Trophoblast cell (in vitro differentiated cells and primary cell): ENCODE measurements around the gene S100A8.

Experiments used
- DNase-seq, 2 donors: peaks; one replicate each; pipeline ENCODE4 v3.0.0-alpha.2; 2016
- H2AFZ ChIP-seq: 2 replicates; pipeline ENCODE4 v1.6.1; 2013; ENCODE audit warnings: low read length, moderate library complexity, mild to moderate bottlenecking; ENCODE audit not compliant: insufficient read depth, poor library complexity
- H2AK5ac ChIP-seq: 2 replicates; pipeline ENCODE4 v1.6.1; 2013; ENCODE audit warnings: mild to moderate bottlenecking, low read length
- H2BK120ac ChIP-seq: 2 replicates; pipeline ENCODE4 v1.6.1; 2013; ENCODE audit warnings: low read length, mild to moderate bottlenecking, moderate library complexity; ENCODE audit not compliant: insufficient read depth, poor library complexity
- H2BK12ac ChIP-seq: 2 replicates; pipeline ENCODE4 v1.6.1; 2013; ENCODE audit warnings: mild to moderate bottlenecking, low read length, moderate library complexity
- H2BK5ac ChIP-seq: 2 replicates; pipeline ENCODE4 v1.6.1; 2013; ENCODE audit warnings: low read length, low read depth, moderate library complexity, mild to moderate bottlenecking; ENCODE audit not compliant: poor library complexity
- H3K14ac ChIP-seq: 2 replicates; pipeline ENCODE4 v1.6.1; 2013; ENCODE audit warnings: mild to moderate bottlenecking, low read length
- H3K18ac ChIP-seq: 2 replicates; pipeline ENCODE4 v1.6.1; 2013; ENCODE audit warnings: mild to moderate bottlenecking, low read length
- H3K23ac ChIP-seq: 2 replicates; pipeline ENCODE4 v1.6.1; 2013; ENCODE audit warnings: low read length
- H3K27ac ChIP-seq: 2 replicates; pipeline ENCODE4 v1.5.1; 2013; ENCODE audit warnings: low read depth, mild to moderate bottlenecking, inconsistent platforms, low read length, moderate library complexity
- H3K27me3 ChIP-seq: 2 replicates; pipeline ENCODE4 v1.6.1; 2013; ENCODE audit warnings: inconsistent platforms, mild to moderate bottlenecking, low read length, moderate library complexity; ENCODE audit not compliant: insufficient read depth
- H3K36me3 ChIP-seq, 2 experiments: 1 replicate in 1 of 2; 2 replicates in 1 of 2; pipeline ENCODE4 v1.6.1; 2013; ENCODE audit warnings: low read length in 2 of 2, mild to moderate bottlenecking in 2 of 2, moderate library complexity in 1 of 2; ENCODE audit not compliant: insufficient read depth in 2 of 2, control insufficient read depth in 1 of 2
- H3K4ac ChIP-seq: 2 replicates; pipeline ENCODE4 v1.6.1; 2013; ENCODE audit warnings: low read depth, mild to moderate bottlenecking, low read length, moderate library complexity
- H3K4me1 ChIP-seq, 2 experiments: 1 replicate in 1 of 2; 2 replicates in 1 of 2; pipeline ENCODE4 v1.6.1; 2013; ENCODE audit warnings: low read length in 2 of 2, mild to moderate bottlenecking in 2 of 2, moderate library complexity in 1 of 2; ENCODE audit not compliant: insufficient read depth in 2 of 2, control insufficient read depth in 1 of 2
- H3K4me2 ChIP-seq: 2 replicates; pipeline ENCODE4 v1.6.1; 2013; ENCODE audit warnings: inconsistent platforms, mild to moderate bottlenecking, low read length, moderate library complexity
- H3K4me3 ChIP-seq: 2 replicates; pipeline ENCODE4 v1.5.1; 2013; ENCODE audit warnings: mild to moderate bottlenecking, low read depth, low read length, inconsistent platforms
- H3K79me1 ChIP-seq: one replicate; pipeline ENCODE4 v1.6.1; 2013; ENCODE audit warnings: low read length
- H3K79me2 ChIP-seq: 2 replicates; pipeline ENCODE4 v1.6.1; 2013; ENCODE audit warnings: low read length, mild to moderate bottlenecking; ENCODE audit not compliant: control insufficient read depth, insufficient read depth, poor library complexity
- H3K9ac ChIP-seq: 2 replicates; pipeline ENCODE4 v1.6.1; 2013; ENCODE audit warnings: mild to moderate bottlenecking, low read length
- H3K9me3 ChIP-seq: 2 replicates; pipeline ENCODE4 v1.6.1; 2013; ENCODE audit warnings: low read depth, mild to moderate bottlenecking, control low read depth, inconsistent platforms, low read length; ENCODE audit not compliant: insufficient read depth
- H4K12ac ChIP-seq: 2 replicates; pipeline ENCODE4 v1.6.1; 2013; ENCODE audit warnings: low read depth, mild to moderate bottlenecking, low read length, moderate library complexity
- H4K8ac ChIP-seq: 2 replicates; pipeline ENCODE4 v1.6.1; 2013; ENCODE audit warnings: low read depth, mild to moderate bottlenecking, low read length, moderate library complexity
- H4K91ac ChIP-seq: one replicate; pipeline ENCODE4 v1.6.1; 2013; ENCODE audit warnings: low read depth, mild to moderate bottlenecking, low read length, moderate library complexity
- WGBS: extraction: QIAGEN DNeasy Blood & Tissue Kit; methylation state at CpG from one replicate; pipeline ENCODE4 v1.1.7; 2013; ENCODE audit warnings: missing lambda C conversion rate; ENCODE audit not compliant: insufficient read length, insufficient coverage; ENCODE audit errors: extremely low coverage; 5-methylcytosine and 5-hydroxymethylcytosine counted together

S100A8 gene

GRCh38 chr1:153370146-153370545, 20.7 kb downstream of the S100A8 start:
- Histone ChIP-seq H3K4me2 (no peak overlapping the region), H3K4ac (no peak overlapping the region), H2BK5ac (no peak overlapping the region), H3K79me2 (no peaks in the 10 kb centered on the region), H3K18ac (no peak overlapping the region), H2AFZ (no peak overlapping the region), H2BK12ac (no peak overlapping the region), H3K79me1 (peaks cover 1% of the 10 kb centered on the region), H3K9ac (no peak overlapping the region), H2BK120ac (no peak overlapping the region), H4K12ac (no peak overlapping the region), H3K27me3 (no peaks in the 10 kb centered on the region), H3K4me3 (no peak overlapping the region), H3K9me3 (no peaks in the 10 kb centered on the region), H3K36me3 (no peaks in the 10 kb centered on the region), H4K8ac (no peak overlapping the region), H4K91ac (no peak overlapping the region), H3K14ac (no peak overlapping the region), H2AK5ac (no peak overlapping the region), H3K23ac (no peak overlapping the region), H3K27ac (no peak overlapping the region), H3K4me1 (peaks cover 6% of the 10 kb centered on the region in 2 experiments)
- WGBS, result no CpG with 5 or more reads among the region's 3 CpGs
- DNase-seq, result no peak

GRCh38 chr1:153368495-153368894, 22.4 kb downstream of the S100A8 start:
- Histone ChIP-seq H3K14ac (no peak overlapping the region), H4K12ac (no peak overlapping the region), H3K27me3 (no peaks in the 10 kb centered on the region), H3K9me3 (no peaks in the 10 kb centered on the region), H4K8ac (no peak overlapping the region), H3K9ac (no peak overlapping the region), H4K91ac (no peak overlapping the region), H2BK5ac (no peak overlapping the region), H3K23ac (no peak overlapping the region), H3K4me1 (peaks cover 19 to 20% of the 10 kb centered on the region in 2 experiments), H2BK12ac (no peak overlapping the region), H3K4me3 (no peak overlapping the region), H2AFZ (no peak overlapping the region), H3K79me1 (peaks cover 1% of the 10 kb centered on the region), H3K4ac (no peak overlapping the region), H3K79me2 (no peaks in the 10 kb centered on the region), H2AK5ac (no peak overlapping the region), H3K36me3 (no peaks in the 10 kb centered on the region), H2BK120ac (no peak overlapping the region), H3K4me2 (no peak overlapping the region), H3K27ac (no peak overlapping the region), H3K18ac (no peak overlapping the region)
- DNase-seq, result no peak
- no CpG with 5 or more reads among the region's 2 CpGs for WGBS

GRCh38 chr1:153367090-153367489, 23.8 kb downstream of the S100A8 start:
- Histone ChIP-seq H2BK5ac (no peak overlapping the region), H2BK120ac (no peak overlapping the region), H3K4me2 (no peak overlapping the region), H3K79me1 (peaks cover 1% of the 10 kb centered on the region), H3K4me1 (peaks cover 20 to 22% of the 10 kb centered on the region in 2 experiments), H3K14ac (no peak overlapping the region), H2BK12ac (no peak overlapping the region), H4K12ac (no peak overlapping the region), H4K91ac (no peak overlapping the region), H3K4ac (no peak overlapping the region), H3K27ac (no peak overlapping the region), H2AFZ (no peak overlapping the region), H2AK5ac (no peak overlapping the region), H3K23ac (no peak overlapping the region), H3K9me3 (no peaks in the 10 kb centered on the region), H3K27me3 (no peaks in the 10 kb centered on the region), H3K79me2 (no peaks in the 10 kb centered on the region), H4K8ac (no peak overlapping the region), H3K4me3 (no peak overlapping the region), H3K18ac (no peak overlapping the region), H3K9ac (no peak overlapping the region), H3K36me3 (no peaks in the 10 kb centered on the region)
- no peak for DNase-seq
- WGBS, result no CpG with 5 or more reads among the region's 2 CpGs

GRCh38 chr1:153366261-153366660, 24.6 kb downstream of the S100A8 start:
- Histone ChIP-seq H4K8ac (no peak overlapping the region), H3K18ac (no peak overlapping the region), H3K79me1 (peaks cover 1% of the 10 kb centered on the region), H4K12ac (no peak overlapping the region), H3K27ac (no peak overlapping the region), H2AK5ac (no peak overlapping the region), H3K14ac (no peak overlapping the region), H3K9me3 (no peaks in the 10 kb centered on the region), H3K23ac (no peak overlapping the region), H3K4me1 (peaks cover 20 to 22% of the 10 kb centered on the region in 2 experiments), H2BK5ac (no peak overlapping the region), H3K9ac (no peak overlapping the region), H3K4me3 (no peak overlapping the region), H3K4me2 (no peak overlapping the region), H3K79me2 (no peaks in the 10 kb centered on the region), H2BK120ac (no peak overlapping the region), H2AFZ (no peak overlapping the region), H2BK12ac (no peak overlapping the region), H4K91ac (no peak overlapping the region), H3K27me3 (no peaks in the 10 kb centered on the region), H3K36me3 (no peaks in the 10 kb centered on the region), H3K4ac (no peak overlapping the region)
- DNase-seq, result no peak
- no CpG with 5 or more reads among the region's 6 CpGs for WGBS
